PC-9 (cell line): ENCODE measurements around the gene NCR3LG1. TPM values are rescaled to one million over a fixed set of nuclear protein-coding genes. Genes with fewer than 3 reads are reported as not detected.

Experiments
- BruUV-seq: library from RNA; stranded (reverse); fragments of 400-500 nt; replicated peaks from 2 replicates; lab custom pipeline; 2021; lab: Mats Ljungman, UMichigan
- CTCF ChIA-PET: fragments of 300-600 bp; sonication (Branson Sonifier 250); formaldehyde crosslinking; loops from one replicate; lab custom pipeline; 2022; ENCODE audit warnings: antibody characterized with exemption; lab: Charles Lee
- POLR2A ChIA-PET: fragments of 300-600 bp; sonication (Branson Sonifier 250); formaldehyde crosslinking; loops from one replicate; lab custom pipeline; 2022; ENCODE audit warnings: antibody characterized with exemption; ENCODE audit not compliant: unreplicated experiment; lab: Charles Lee
- DNase-seq, 2 experiments: peaks; one replicate each; pipeline versions ENCODE4 v3.0.0 to v3.0.0-alpha.2; 2015 to 2022; ENCODE audit warnings: mixed read lengths in 1 of 2
- H2AFZ ChIP-seq: fragments of 200-600 bp; sonication (generic); 2 replicates; pipeline ENCODE4 v1.8.1; 2017; ENCODE audit warnings: antibody characterized with exemption
- H3F3A ChIP-seq: fragments of 200-600 bp; sonication (generic); 2 replicates; pipeline ENCODE4 v1.8.1; 2017; ENCODE audit warnings: antibody characterized with exemption, mild to moderate bottlenecking, low read depth; ENCODE audit not compliant: insufficient read depth
- H3K27ac ChIP-seq: fragments of 200-600 bp; sonication (generic); 2 replicates; pipeline ENCODE4 v1.6.1; 2016; ENCODE audit warnings: mixed run types
- H3K27me3 ChIP-seq: fragments of 200-600 bp; sonication (generic); 2 replicates; pipeline ENCODE4 v1.6.1; 2016; ENCODE audit warnings: low read depth, mixed run types; ENCODE audit not compliant: insufficient read depth
- H3K36me3 ChIP-seq: fragments of 200-600 bp; sonication (generic); 2 replicates; pipeline ENCODE4 v1.6.1; 2016; ENCODE audit warnings: low read depth, mixed run types
- H3K4me1 ChIP-seq: fragments of 200-600 bp; sonication (generic); replicated peaks from 2 replicates; pipeline ENCODE4 v1.6.1; 2016; ENCODE audit warnings: mixed run types; ENCODE audit not compliant: insufficient read depth
- H3K4me2 ChIP-seq: fragments of 200-600 bp; sonication (generic); 2 replicates; pipeline ENCODE4 v1.6.1; 2017; ENCODE audit warnings: mixed run types
- H3K4me3 ChIP-seq: fragments of 200-600 bp; sonication (generic); 2 replicates; pipeline ENCODE4 v1.6.1; 2016; ENCODE audit warnings: mixed run types
- H3K79me2 ChIP-seq: fragments of 200-600 bp; sonication (generic); 2 replicates; pipeline ENCODE4 v1.6.1; 2017; ENCODE audit warnings: low read depth, mixed run types
- H3K9me2 ChIP-seq: fragments of 200-600 bp; sonication (generic); 2 replicates; pipeline ENCODE4 v1.8.1; 2017; ENCODE audit warnings: mild to moderate bottlenecking; ENCODE audit not compliant: insufficient read depth
- H3K9me3 ChIP-seq: fragments of 200-600 bp; sonication (generic); 2 replicates; pipeline ENCODE4 v1.8.1; 2016; ENCODE audit warnings: low read depth; ENCODE audit not compliant: insufficient read depth
- H4K20me1 ChIP-seq: fragments of 200-600 bp; sonication (generic); 2 replicates; pipeline ENCODE4 v1.8.1; 2017; ENCODE audit not compliant: insufficient read depth
- CTCF ChIP-seq: fragments of 200-600 bp; sonication (generic); conservative IDR thresholded peaks from 2 replicates; pipeline ENCODE4 v1.6.1; 2017; ENCODE audit warnings: mixed run types, antibody characterized with exemption, mild to moderate bottlenecking, moderate library complexity
- EZH2 ChIP-seq: fragments of 200-600 bp; sonication (generic); IDR thresholded peaks from 2 replicates; pipeline ENCODE4 v1.8.0; 2017; ENCODE audit warnings: antibody characterized with exemption, low read depth
- intact Hi-C: fragments of 100-400 bp; cut with micrococcal nuclease; formaldehyde crosslinking; loops from one replicate; pipeline ENCODE4 v1.10.0; 2022; ENCODE audit not compliant: unreplicated experiment
- total RNA-seq: library from RNA; stranded (reverse); gene quantifications from 2 replicates; pipeline ENCODE4 v1.2.3, GENCODE V29; 2021

The NCR3LG1 gene
- total RNA-seq, 1 experiment from 2014 or later = 0.33 TPM

- TF ChIP-seq EZH2 (no peak), CTCF (no peak)
- no peak overlapping the region for H3K27ac ChIP-seq
- ChIA-PET POLR2A (no interaction called here), CTCF (interaction anchor here (0.7 kb wide), 1 partner anchor 104 kb away, joined by 6 read pairs; no protein-coding TSS in a partner anchor)
- peaks cover 16% of the 10 kb centered on the region for H3K27me3 ChIP-seq
- intact Hi-C loops = loop anchor here (1.0 to 5.0 kb wide), 2 partner anchors 89 to 587 kb away; no protein-coding TSS in a partner anchor
- no TSS peak for BruUV-seq
- H3K9me2 ChIP-seq = no peaks in the 10 kb centered on the region
- H3K79me2 ChIP-seq = no peaks in the 10 kb centered on the region
- H3F3A ChIP-seq = 0 out of 2 replicates have a peak, but pooled peaks cover 5% of the 10 kb centered on the region
- no peaks in the 10 kb centered on the region for H3K36me3 ChIP-seq
- no peaks in the 10 kb centered on the region for H3K9me3 ChIP-seq
- H4K20me1 ChIP-seq = no peaks in the 10 kb centered on the region; the same call in 1 of the 2 replicates
- H3K4me1 ChIP-seq = no peaks in the 10 kb centered on the region
- no peak overlapping the region for H2AFZ ChIP-seq
- peak overlapping the region; percentile 81 for H3K4me2 ChIP-seq
- DNase-seq = no peak
- H3K4me3 ChIP-seq = peak overlapping the region; percentile 82; the same call in 1 of the 2 replicates
These were observed 38.5 kb downstream of the NCR3LG1 start for GRCh38 chr11:17389957-17390649.

GRCh38 chr11:17391493-17392355, 40.1 kb downstream of the NCR3LG1 start:
- H3K9me2 ChIP-seq = no peaks in the 10 kb centered on the region
- no peaks in the 10 kb centered on the region for H3K9me3 ChIP-seq
- H2AFZ ChIP-seq = no peak overlapping the region
- no peak overlapping the region for H3K4me3 ChIP-seq
- no peak for TF ChIP-seq CTCF
- TF ChIP-seq EZH2 = no peak
- peaks cover 20% of the 10 kb centered on the region for H3K27me3 ChIP-seq
- DNase-seq = no peak
- H3K36me3 ChIP-seq = no peaks in the 10 kb centered on the region
- intact Hi-C loops = no loop called here
- H3K4me1 ChIP-seq = no peaks in the 10 kb centered on the region
- H3K79me2 ChIP-seq = no peaks in the 10 kb centered on the region
- H3K27ac ChIP-seq = no peak overlapping the region
- BruUV-seq = no TSS peak
- 0 out of 2 replicates have a peak, but pooled peaks cover 5% of the 10 kb centered on the region for H3F3A ChIP-seq
- CTCF ChIA-PET = no interaction called here
- POLR2A ChIA-PET = no interaction called here
- H4K20me1 ChIP-seq = no peaks in the 10 kb centered on the region; the same call in 1 of the 2 replicates
- H3K4me2 ChIP-seq = no peak overlapping the region

GRCh38 chr11:17392872-17393271, 41.3 kb downstream of the NCR3LG1 start:
- H3K4me3 ChIP-seq = no peak overlapping the region
- H2AFZ ChIP-seq = no peak overlapping the region
- ChIA-PET CTCF (no interaction called here), POLR2A (no interaction called here)
- no peaks in the 10 kb centered on the region; the same call in 1 of the 2 replicates for H4K20me1 ChIP-seq
- H3K9me2 ChIP-seq = no peaks in the 10 kb centered on the region
- H3K9me3 ChIP-seq = no peaks in the 10 kb centered on the region
- H3K27me3 ChIP-seq = peaks cover 21% of the 10 kb centered on the region
- intact Hi-C loops = no loop called here
- 0 out of 2 replicates have a peak, but pooled peaks cover 5% of the 10 kb centered on the region for H3F3A ChIP-seq
- no peak overlapping the region for H3K4me2 ChIP-seq
- no peak for DNase-seq
- TF ChIP-seq CTCF (no peak), EZH2 (no peak)
- H3K36me3 ChIP-seq = no peaks in the 10 kb centered on the region
- H3K79me2 ChIP-seq = no peaks in the 10 kb centered on the region
- H3K27ac ChIP-seq = no peak overlapping the region
- no peaks in the 10 kb centered on the region for H3K4me1 ChIP-seq
- no TSS peak for BruUV-seq
